AG09319 (cell line): ENCODE results near the gene SEPTIN1.

Source experiments
- DNase-seq: peaks from one replicate; pipeline ENCODE4 v3.0.0-alpha.2; 2010; ENCODE audit warnings: low read depth; ENCODE audit errors: extremely low read depth
- TF ChIP-seq, protein P1 (sequence below): IDR thresholded peaks from 2 replicates; pipeline ENCODE4 v1.5.1; 2011; ENCODE audit warnings: low read depth, mild to moderate bottlenecking, inconsistent platforms, low read length, moderate library complexity

The SEPTIN1 gene

DNA sequence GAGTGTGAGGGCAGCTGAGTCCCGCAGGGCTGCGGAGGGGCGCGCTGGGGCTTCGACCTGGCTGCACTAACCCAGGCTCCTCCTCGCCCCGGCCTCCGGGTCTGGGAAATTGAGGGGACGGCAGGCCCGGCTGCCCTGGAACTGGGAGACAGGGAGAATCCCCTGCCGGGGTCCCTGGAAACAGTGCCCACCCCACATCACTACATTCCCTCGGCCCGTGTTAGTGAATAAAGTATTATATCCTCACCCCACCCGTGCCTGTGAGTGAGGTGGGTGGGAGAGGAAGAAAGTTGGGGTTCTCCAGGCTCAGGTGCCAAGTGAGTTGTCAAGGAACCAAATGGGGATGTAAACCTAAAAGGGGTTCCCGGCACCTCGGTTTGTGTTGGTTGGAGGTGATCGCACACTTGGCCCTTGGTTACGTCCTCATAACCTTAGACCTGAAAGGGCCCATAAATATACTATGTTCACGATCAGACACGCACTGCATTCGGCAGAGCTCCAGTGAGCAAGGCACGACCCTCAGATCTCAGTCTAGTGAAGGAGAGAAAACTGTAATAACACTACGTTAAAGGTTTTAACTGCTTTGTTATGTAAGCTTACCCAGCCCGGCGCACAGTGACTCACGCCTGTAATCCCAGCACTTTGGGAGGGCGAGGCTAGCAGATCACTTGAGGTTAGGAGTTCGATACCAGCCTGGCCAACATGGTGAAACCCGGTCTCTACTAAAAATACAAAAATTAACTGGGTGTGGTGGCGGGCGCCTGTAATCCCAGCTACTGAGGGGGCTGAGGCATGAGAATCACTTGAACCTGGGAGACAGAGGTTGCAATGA lies 36.2 kb upstream of the SEPTIN1 start:
- TF ChIP-seq, protein P1, sequence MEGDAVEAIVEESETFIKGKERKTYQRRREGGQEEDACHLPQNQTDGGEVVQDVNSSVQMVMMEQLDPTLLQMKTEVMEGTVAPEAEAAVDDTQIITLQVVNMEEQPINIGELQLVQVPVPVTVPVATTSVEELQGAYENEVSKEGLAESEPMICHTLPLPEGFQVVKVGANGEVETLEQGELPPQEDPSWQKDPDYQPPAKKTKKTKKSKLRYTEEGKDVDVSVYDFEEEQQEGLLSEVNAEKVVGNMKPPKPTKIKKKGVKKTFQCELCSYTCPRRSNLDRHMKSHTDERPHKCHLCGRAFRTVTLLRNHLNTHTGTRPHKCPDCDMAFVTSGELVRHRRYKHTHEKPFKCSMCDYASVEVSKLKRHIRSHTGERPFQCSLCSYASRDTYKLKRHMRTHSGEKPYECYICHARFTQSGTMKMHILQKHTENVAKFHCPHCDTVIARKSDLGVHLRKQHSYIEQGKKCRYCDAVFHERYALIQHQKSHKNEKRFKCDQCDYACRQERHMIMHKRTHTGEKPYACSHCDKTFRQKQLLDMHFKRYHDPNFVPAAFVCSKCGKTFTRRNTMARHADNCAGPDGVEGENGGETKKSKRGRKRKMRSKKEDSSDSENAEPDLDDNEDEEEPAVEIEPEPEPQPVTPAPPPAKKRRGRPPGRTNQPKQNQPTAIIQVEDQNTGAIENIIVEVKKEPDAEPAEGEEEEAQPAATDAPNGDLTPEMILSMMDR, result no peak
- no peak for DNase-seq

DNA sequence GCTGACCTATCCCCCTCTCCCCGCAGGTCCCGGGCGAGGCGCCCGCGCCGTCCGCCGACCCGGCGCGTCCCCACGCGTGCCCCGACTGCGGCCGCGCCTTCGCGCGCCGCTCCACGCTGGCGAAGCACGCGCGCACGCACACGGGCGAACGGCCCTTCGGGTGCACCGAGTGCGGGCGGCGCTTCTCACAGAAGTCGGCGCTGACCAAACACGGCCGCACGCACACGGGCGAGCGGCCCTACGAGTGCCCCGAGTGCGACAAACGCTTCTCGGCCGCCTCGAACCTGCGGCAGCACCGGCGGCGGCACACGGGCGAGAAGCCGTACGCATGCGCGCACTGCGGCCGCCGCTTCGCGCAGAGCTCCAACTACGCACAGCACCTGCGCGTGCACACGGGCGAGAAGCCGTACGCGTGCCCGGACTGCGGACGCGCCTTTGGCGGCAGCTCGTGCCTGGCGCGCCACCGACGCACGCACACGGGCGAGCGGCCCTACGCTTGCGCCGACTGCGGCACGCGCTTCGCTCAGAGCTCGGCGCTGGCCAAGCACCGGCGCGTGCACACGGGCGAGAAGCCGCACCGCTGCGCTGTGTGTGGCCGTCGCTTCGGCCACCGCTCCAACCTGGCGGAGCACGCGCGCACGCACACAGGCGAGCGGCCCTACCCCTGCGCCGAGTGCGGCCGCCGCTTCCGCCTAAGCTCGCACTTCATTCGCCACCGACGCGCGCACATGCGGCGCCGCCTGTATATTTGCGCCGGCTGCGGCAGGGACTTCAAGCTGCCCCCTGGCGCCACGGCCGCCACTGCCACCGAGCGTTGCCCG lies 35.4 kb upstream of the SEPTIN1 start:
- TF ChIP-seq, protein P1, result no peak; the same call in none of the 2 replicates
- peak; percentile 69 for DNase-seq

DNA sequence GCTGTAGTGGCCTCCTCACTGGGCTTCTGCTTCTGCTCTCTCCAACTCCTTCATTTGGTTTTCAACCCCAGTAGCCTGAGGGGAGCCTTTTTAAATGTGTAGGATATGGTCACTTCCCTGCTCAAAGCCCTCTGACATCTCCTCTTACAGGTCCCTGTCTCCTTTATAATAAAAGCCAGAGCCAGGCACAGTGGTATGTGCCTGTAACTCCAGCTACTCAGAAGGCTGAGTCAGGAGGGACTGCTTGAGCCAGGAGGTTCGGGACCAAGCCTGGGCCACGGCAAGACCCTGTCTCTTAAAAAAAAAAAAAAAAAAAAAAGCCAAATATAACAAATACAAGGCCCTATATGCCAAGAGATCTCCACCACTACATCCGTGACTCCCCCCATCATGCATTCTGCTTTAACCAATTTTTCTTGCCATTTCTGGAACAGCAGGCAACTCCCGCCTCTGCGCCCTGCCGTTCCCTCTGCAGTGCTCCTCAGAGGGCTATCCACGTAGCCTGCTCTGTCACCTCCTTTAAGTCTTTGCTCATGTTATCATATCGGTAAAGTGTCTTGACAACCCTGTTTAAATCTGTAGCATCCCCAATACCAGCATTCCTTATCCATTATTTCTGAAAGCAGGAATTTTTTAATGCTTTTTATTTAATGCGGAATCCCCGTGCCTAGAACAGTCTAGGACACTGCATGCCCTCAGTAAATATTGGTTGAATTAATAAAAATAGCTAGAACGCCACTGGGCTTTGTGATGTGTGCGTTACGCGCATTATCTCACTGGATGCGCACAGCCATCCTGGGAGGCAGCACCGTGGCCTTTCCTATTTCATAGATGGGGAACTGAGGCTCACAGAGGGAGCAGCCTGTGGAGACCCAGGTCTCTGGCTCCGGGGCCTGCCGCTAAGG lies 34.5 kb upstream of the SEPTIN1 start:
- TF ChIP-seq, protein P1, result no peak

DNA sequence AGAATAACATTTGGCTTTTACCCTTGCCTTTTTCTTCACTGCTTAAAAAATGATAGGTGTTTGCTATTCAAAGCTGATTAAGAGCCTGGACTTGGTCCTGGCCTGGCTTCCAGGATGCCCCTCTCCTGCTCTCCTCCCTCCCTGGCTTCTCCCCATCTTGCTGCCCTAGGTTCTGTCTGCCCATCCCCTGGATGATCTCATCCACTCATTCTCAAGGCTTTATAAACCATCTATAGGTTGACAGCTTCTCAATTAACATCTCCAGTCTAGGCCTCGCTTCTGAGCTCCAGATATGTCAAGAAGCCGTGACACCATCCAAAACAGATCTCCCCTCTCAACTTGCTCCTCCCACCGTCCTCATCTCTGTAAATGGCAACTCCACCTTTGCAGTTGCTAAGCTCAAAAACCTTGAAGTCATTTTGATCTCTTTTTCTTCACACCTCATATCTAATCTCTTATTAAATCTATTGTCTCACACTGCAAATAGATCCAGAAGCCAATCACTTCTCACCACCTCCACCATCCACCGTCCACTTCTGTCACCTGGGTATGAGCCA lies 33.8 kb upstream of the SEPTIN1 start:
- DNase-seq, result no peak
- TF ChIP-seq, protein P1, result no peak

More for the DNA sequence above, 34.5 kb upstream of the SEPTIN1 start:
- DNase-seq, result no peak

DNA sequence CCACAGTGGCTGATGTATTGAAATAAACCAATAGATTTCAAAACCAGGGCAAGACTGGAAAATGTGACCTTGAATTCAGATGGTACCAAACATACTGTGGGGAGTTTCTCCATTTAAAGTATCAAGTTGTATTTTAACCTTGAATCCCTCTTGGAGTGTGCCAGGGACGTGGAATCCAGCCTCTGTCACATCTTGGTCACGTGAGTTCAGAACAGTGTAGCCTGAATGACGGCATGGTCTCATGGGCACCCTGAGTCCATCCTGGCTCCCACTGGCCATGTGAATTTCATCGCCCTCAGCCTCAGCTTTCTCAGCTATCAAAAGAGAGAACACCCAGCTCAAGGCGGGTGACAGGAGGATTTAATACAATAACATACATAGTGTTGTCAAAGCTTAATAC lies 31.8 kb upstream of the SEPTIN1 start:
- DNase-seq, result no peak
- TF ChIP-seq, protein P1, result no peak

DNA sequence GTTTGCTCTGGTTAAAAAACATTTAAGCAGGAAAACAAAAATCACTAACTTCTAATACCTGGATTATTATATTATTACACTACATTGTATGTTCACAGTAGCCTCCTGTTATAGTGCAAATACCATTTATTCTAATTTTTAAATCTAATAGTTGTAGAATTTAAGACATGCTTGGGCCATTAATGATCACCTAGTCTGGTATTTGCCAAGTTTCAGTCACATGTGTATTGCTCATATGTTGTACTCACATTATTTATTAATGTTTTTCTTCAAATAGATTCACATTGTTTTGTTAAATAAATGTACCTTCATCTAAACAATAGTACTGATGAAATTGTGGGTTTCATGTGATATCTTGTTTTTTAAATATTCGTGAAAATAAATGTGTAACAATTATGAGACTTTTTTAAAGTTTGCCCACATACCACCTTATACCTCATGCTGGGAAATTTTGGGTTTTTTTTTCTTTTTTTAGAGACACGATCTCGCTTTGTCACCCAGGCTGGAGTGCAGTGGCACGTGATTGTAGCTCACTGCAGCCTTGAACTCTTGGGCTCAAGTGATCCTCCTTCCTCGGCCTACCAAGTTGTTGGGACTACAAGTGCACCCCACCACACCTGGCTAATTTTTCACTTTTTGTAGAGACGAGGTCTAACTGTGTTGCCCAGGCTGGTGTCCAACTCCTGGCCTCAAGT lies 30.9 kb upstream of the SEPTIN1 start:
- TF ChIP-seq, protein P1, result no peak

More for the DNA sequence above, 30.9 kb upstream of the SEPTIN1 start:
- no peak for DNase-seq
